Ectodermal cell (in vitro differentiated cells): ENCODE results near the gene DNASE1. TPM values are rescaled to one million over a fixed set of nuclear protein-coding genes. Genes with fewer than 3 reads are reported as not detected.
"Not testable (repeated sequence)": the region's sequence is repeated elsewhere in the genome, so short reads cannot be mapped to it uniquely, and the experiment has no call there.

Experiments used
- H3K27ac ChIP-seq: 2 replicates; pipeline ENCODE4 v1.7.0; 2013; ENCODE audit warnings: mild to moderate bottlenecking, low read depth, low read length; ENCODE audit not compliant: insufficient read depth, poor library complexity, severe bottlenecking
- H3K27me3 ChIP-seq: 2 replicates; pipeline ENCODE4 v1.7.0; 2013; ENCODE audit warnings: mild to moderate bottlenecking, low read length; ENCODE audit not compliant: insufficient read depth, control insufficient read depth, poor library complexity, severe bottlenecking
- H3K36me3 ChIP-seq: one replicate; pipeline ENCODE4 v1.7.0; 2013; ENCODE audit warnings: low read length; ENCODE audit not compliant: control insufficient read depth, insufficient read depth
- H3K4me1 ChIP-seq: one replicate; pipeline ENCODE4 v1.7.0; 2013; ENCODE audit warnings: low read length; ENCODE audit not compliant: control insufficient read depth, insufficient read depth
- H3K4me3 ChIP-seq: 2 replicates; pipeline ENCODE4 v1.7.0; 2013; ENCODE audit warnings: low read depth, low read length, control low read depth; ENCODE audit not compliant: insufficient read depth
- H3K9me3 ChIP-seq: 2 replicates; pipeline ENCODE4 v1.7.0; 2013; ENCODE audit warnings: mild to moderate bottlenecking, low read length, moderate library complexity; ENCODE audit not compliant: control insufficient read depth
- WGBS, 2 experiments: methylation state at CpG; one replicate each; pipeline ENCODE4 v1.1.7; 2013; ENCODE audit warnings: missing lambda C conversion rate in 2 of 2; 5-methylcytosine and 5-hydroxymethylcytosine counted together
- polyA plus RNA-seq, 4 experiments: library from polyadenylated mRNA; stranded (reverse); fragments of 50-300 nt; gene quantifications; one replicate each; pipeline ENCODE4 v1.2.3, GENCODE V29; 2013

DNASE1 gene, protein sequence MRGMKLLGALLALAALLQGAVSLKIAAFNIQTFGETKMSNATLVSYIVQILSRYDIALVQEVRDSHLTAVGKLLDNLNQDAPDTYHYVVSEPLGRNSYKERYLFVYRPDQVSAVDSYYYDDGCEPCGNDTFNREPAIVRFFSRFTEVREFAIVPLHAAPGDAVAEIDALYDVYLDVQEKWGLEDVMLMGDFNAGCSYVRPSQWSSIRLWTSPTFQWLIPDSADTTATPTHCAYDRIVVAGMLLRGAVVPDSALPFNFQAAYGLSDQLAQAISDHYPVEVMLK
- polyA plus RNA-seq (2013, experiment 1 of 4) = 20.3 TPM
- polyA plus RNA-seq (2013, experiment 2 of 4) = 19.7 TPM
- 13.8 TPM for polyA plus RNA-seq (2013, experiment 3 of 4)
- 17.9 TPM for polyA plus RNA-seq (2013, experiment 4 of 4)

DNA sequence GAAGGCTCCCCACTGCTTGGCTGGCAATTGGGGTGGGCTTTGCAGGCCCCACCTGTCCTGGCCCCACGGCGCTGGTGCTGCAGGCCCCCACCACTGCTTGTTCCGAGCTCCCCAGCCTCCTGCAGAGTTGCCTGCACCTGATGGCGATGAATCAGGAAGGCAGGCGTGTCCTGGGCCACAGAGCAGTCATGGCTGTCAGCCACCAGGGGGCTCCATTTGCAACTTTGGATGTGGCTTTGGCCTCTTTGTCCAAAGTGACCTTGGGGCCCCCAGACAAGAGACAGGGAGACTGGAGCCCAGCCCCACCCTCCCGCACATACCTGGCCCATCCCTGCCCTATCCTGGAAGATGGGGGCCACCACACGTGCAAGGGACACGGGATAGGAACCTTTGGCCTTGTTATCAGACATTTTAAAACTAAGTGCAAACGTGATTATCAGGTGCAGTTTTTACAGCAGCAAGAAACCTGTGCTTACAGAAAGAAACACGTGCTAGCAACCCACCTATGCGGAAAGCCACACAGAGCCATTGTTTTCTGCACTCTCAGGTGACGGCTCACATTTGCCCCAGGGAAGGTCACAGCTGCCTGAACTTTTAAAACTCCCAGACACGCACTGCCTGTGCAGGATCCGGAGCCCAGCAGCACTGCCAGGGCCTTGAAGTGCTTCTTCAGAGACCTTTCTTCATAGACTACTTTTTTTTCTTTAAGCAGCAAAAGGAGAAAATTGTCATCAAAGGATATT, at the start of gene DNASE1:
Gene DNASE1, plus strand, starts transcription at position 443 of the 743 bp plus-strand sequence. CDS start 683 bp downstream, outside the sequence.
- Histone ChIP-seq H3K27ac (no peak within 1 kb of the TSS), H3K9me3 (no peaks in the 10 kb centered on the region), H3K4me1 (no peaks in the 10 kb centered on the region), H3K27me3 (no peaks in the 10 kb centered on the region), H3K36me3 (peaks cover 26% of the 10 kb centered on the region), H3K4me3 (no peak within 1 kb of the TSS)
- 76 to 78% methylated on average over 14 of the region's 14 CpGs for WGBS, 2 experiments

DNA sequence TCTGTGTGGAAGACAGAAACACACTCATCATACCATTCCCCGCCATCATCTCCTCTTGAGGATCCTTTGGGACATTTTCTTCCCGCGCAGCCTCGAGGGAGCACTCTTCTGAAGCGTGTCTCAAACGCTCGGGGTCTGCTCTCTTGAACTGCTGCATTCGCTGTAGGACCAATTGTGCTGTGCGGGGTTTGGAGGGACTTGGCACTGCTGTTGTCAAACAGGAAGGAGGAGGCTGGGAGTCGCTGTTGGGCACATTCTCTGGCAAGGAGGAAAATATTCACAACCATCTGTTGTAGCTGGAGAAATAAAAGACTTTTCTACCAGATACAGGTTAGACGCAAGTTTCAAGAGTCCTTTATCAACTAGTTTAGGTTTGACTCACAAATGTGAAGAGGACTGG, 48.0 kb upstream of the DNASE1 start:
- Histone ChIP-seq H3K4me1 (peaks cover 9% of the 10 kb centered on the region), H3K36me3 (peaks cover 23% of the 10 kb centered on the region), H3K4me3 (no peak overlapping the region), H3K9me3 (no peaks in the 10 kb centered on the region), H3K27ac (no peak overlapping the region), H3K27me3 (no peaks in the 10 kb centered on the region)
- 92 to 93% methylated on average over 11 of the region's 11 CpGs for WGBS, 2 experiments

DNA sequence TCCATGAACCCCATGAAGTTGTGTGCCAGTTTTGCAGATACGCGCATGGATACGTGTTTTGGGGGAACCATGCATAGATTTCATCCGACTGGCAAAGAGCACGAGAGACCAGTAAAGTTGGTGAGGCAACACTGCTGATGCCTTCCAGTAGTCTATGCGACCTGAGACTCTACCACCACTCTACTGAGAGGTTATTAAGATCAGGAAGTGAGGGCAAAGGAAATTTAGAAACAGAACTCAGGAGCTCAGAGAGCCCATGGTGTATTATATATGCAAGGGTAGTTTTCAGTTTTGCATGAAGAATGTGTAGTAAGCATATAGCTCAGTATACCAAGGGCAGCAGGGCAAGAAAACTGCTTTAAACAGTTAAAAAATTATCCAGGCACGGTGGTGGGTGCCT, 47.3 kb upstream of the DNASE1 start:
- no peak overlapping the region for H3K27ac ChIP-seq
- H3K4me1 ChIP-seq = peaks cover 9% of the 10 kb centered on the region
- no peaks in the 10 kb centered on the region for H3K9me3 ChIP-seq
- 93 to 95% methylated on average over 7 of the region's 7 CpGs for WGBS, 2 experiments
- H3K27me3 ChIP-seq = no peaks in the 10 kb centered on the region
- no peak overlapping the region for H3K4me3 ChIP-seq
- H3K36me3 ChIP-seq = peaks cover 16% of the 10 kb centered on the region

DNA sequence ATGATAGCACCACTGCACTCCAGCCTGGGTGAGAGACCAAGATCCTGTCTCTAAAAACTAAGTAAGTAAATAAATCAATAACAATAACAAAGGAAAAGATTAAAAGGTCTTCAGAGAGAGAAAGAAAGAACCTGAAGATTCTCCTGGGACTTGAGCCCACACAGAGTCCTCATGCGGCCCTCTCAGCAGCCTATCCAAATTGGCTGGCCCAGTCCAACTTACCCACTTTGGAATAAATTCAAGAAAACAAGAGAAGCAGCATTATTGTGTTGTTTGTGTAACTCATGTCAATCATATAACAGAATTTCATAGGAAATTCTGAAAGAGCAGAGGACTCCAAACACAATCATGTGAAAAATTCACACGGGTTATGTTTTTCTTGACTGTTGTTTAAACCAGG, 46.9 kb upstream of the DNASE1 start:
- Histone ChIP-seq H3K27ac (no peak overlapping the region), H3K4me1 (peaks cover 12% of the 10 kb centered on the region), H3K36me3 (peaks cover 11% of the 10 kb centered on the region), H3K27me3 (no peaks in the 10 kb centered on the region), H3K4me3 (no peak overlapping the region), H3K9me3 (no peaks in the 10 kb centered on the region)
- WGBS, 2 experiments = 96 to 98% methylated on average over 2 of the region's 2 CpGs

DNA sequence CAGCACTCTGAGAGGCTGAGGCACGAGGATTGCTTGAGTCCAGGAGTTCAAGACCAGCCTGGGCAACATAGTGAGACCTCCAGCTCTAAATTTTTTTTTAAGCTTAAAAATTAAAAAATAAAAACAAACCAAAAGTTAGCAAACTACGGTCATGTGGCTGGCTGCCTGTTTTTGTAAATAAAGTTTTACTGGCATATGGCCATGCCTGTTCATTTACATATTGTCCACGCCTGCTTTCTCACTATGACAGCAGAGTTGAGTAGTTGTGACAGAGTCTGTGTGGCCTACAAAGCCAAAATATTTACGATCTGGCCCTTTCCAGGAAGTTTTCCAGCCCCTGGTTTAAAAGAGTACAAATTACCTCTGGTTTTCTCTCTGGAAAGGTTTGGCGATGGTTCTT, 46.4 kb upstream of the DNASE1 start:
- 93 to 95% methylated on average over 5 of the region's 5 CpGs for WGBS, 2 experiments

DNA sequence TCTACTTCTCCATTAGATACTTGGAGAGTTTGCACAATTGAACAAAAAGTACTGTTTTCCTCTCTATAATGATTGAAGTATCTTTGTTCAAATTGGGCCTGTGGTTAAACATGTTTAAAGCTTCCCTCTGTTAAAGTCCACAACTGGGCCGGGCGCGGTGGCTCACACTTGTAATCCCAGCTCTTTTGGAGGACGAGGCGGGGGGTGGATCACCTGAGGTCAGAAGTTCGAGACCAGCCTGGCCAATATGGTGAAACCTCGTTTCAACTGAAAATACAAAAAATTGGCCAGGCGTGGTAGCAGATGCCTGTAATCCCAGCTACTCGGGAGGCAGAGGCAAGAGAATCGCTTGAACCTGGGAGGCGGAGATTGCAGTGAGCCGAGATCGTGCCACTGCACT, 45.5 kb upstream of the DNASE1 start:
- not testable (repeated sequence) for H3K27me3 ChIP-seq, H3K36me3 ChIP-seq, H3K27ac ChIP-seq, H3K9me3 ChIP-seq, H3K4me3 ChIP-seq
- 93% methylated on average over 13 of the region's 13 CpGs for WGBS, 2 experiments
- H3K4me1 ChIP-seq = peaks cover 16% of the 10 kb centered on the region

More for the DNA sequence above, 46.4 kb upstream of the DNASE1 start:
- no peaks in the 10 kb centered on the region for H3K9me3 ChIP-seq
- H3K27me3 ChIP-seq = no peaks in the 10 kb centered on the region
- H3K36me3 ChIP-seq = peaks cover 9% of the 10 kb centered on the region
- no peak overlapping the region for H3K27ac ChIP-seq
- H3K4me3 ChIP-seq = no peak overlapping the region
- H3K4me1 ChIP-seq = peaks cover 16% of the 10 kb centered on the region

DNA sequence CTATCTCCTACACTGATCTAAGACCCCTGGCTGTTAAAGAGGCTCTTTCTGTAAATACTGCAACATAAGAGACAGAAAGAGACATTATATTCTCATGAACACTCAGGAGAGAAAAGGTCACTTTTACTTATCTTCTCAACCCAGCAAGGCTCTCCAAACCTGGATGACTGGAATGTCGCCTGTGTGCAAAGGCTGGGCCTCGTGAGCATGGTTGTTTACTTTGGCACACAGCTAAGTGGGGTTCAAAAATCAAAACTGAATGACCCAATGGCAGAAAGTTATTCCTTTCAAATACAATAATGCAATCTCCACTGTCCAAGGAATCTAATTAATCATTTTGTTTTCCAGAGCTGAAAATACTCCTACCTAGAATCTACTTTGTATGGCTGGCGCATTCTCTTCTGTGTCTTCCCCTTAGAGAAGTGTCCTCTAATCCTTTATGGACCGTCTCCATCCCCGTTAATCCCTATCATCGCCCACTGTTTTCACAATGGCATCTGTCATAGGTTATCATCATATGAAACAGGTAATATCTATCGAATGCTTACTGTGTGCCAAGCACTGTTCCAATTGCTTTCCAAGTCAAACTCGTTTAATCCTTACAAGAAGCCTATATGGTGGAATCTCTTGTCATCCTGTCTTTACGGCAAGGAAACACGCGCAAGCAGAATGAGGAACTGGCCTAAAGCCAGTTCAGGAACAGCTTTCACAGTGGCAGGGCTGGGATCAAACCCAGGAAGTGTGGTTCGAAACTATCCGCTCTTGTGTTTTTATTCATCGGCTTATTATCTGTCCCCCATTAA, 44.4 kb upstream of the DNASE1 start:
- Histone ChIP-seq H3K36me3 (no peaks in the 10 kb centered on the region), H3K4me3 (peak overlapping the region; percentile 89), H3K9me3 (no peaks in the 10 kb centered on the region), H3K27ac (no peak overlapping the region), H3K27me3 (no peaks in the 10 kb centered on the region), H3K4me1 (peaks cover 16% of the 10 kb centered on the region)
- WGBS, 2 experiments = 92 to 93% methylated on average over 14 of the region's 14 CpGs

DNA sequence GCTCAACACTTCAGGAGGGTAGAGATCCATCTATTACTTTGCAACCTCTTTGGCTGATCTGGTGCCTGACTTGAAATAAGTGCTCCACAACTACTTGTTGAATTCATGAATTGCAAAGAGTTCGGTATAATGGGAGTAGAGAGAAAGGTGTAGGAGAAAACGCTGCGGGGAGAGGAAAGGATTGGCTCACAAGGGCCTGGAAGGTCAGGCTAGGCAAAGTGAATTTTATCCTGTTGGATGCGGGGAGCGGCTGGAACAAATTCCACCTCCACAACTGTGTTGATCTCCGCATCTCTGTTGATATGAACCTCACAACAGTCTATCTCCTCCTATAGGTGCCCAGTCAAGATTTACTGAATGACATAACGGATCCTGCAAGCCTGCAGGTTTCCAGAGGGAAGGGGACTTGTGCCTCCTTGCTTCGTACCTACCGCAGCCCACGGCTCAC, 43.8 kb upstream of the DNASE1 start:
- Histone ChIP-seq H3K4me3 (peak overlapping the region; percentile 89), H3K36me3 (no peaks in the 10 kb centered on the region), H3K4me1 (peaks cover 16% of the 10 kb centered on the region), H3K9me3 (no peaks in the 10 kb centered on the region), H3K27ac (peak overlapping the region; percentile 60), H3K27me3 (no peaks in the 10 kb centered on the region)
- WGBS, 2 experiments = 9 to 12% methylated on average over 10 of the region's 10 CpGs

DNA sequence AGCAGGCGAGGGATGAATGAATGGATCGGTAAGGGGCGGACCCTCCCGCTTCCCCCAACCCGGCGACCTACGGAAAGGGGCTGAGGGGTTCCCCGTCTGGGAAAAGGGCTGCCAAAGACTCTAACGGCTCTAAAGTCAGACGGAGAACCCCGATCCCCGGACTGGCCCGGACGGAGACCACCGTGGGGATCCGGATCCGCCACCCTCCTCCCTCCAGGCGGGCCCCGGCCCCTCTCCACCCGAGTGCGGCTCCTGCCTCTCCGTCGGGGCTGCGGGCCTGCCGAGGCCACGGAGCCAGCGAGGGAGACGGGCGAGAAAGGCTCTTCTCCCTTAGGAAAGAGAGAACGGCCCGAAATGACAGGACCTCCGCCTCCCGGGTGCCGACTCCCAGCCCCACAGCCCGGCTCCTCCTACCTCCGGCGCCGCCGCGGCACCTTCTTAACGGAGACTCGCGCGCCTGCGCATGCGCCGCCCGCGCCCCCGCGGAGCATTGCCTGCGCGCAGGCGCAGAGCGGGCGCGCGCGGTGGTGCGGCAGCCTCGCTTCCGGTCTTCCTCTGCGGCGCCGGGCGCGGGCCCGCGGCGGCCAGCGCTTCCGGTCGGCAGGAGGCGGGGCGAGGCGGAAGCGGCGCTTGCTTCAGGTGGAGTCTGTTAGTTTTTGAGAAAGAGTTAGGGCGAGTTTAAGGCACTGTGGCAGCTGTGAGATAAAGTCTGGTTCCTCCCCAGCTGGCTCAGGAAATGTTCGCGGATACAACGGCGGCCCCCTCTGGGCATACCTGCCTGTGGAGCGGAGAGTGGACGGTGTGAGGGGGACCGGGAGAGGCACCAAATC, 43.1 kb upstream of the DNASE1 start, which contains the start of gene SLX4:
Gene SLX4, minus strand, starts transcription at position 461 of the 830 bp plus-strand sequence. CDS start 2,642 bp downstream, outside the sequence.
- Histone ChIP-seq H3K4me1 (peaks cover 16% of the 10 kb centered on the region), H3K9me3 (no peaks in the 10 kb centered on the region), H3K36me3 (no peaks in the 10 kb centered on the region), H3K27ac (peak within 1 kb of the TSS; percentile 60), H3K4me3 (peak within 1 kb of the TSS; percentile 89), H3K27me3 (no peaks in the 10 kb centered on the region)
- WGBS, 2 experiments = 0% methylated on average over 86 of the region's 86 CpGs
